ENCODE results near the gene MLANA.

The MLANA gene

DNA sequence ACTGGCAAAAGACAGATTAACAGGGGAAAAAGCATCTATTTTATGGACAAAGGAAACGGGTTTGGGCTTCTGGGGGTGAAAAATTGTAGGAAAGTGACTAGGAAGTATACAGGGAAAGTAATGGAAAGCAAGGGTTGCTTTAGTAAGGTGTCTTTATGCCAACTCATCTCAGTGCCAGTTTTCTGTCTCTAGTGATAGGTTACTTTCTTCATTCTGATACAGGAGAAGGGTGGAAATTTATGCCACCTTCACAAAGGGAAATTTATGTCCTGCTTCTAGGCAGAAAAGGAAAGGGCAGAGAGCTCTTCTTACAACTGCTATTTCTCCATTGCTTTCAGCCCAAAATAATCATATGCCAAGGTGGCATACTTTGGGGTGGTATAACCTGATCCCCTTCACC, 37.7 kb upstream of the MLANA start:
- Histone ChIP-seq H2AFZ (ENCODE audit: low read length, unreplicated experiment) (no peak overlapping the region), H3K36me3 (ENCODE audit: insufficient read depth, low read length) (no peaks in the 10 kb centered on the region), H3K79me2 (ENCODE audit: control insufficient read depth, insufficient read depth, low read length, unreplicated experiment) (no peaks in the 10 kb centered on the region), H3K27me3 (ENCODE audit: insufficient read depth, low read length) (peaks cover 36% of the 10 kb centered on the region), H3K4me1 (ENCODE audit: control insufficient read depth, insufficient read depth, low read length, unreplicated experiment) (peaks cover 11% of the 10 kb centered on the region), H3K27ac (ENCODE audit: low read depth, low read length) (no peak overlapping the region), H3K4me3 (ENCODE audit: low read depth, low read length) (no peak overlapping the region)

DNA sequence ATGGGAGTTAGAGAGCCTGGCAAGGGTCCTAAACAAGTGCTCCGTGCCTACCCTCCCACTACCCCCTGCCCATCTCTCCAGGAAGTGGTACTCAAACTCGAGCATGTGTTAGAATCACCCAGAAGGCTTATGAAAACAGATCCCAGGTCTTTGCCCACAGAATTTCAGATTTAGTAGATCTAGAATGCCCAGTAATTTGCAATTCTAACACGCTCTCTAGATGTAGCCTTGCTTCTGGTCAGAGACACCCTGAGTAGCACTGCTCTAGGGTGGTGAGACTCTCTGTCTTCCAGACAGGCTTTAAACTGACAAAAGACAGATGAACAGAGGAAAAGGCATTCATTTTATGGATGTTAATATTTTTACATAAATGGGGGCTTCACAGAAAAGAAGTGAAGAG, 37.1 kb upstream of the MLANA start:
- Histone ChIP-seq H3K27me3 (ENCODE audit: insufficient read depth, low read length) (peaks cover 36% of the 10 kb centered on the region), H2AFZ (ENCODE audit: low read length, unreplicated experiment) (no peak overlapping the region), H3K4me3 (ENCODE audit: low read depth, low read length) (no peak overlapping the region), H3K4me1 (ENCODE audit: control insufficient read depth, insufficient read depth, low read length, unreplicated experiment) (peaks cover 11% of the 10 kb centered on the region), H3K79me2 (ENCODE audit: control insufficient read depth, insufficient read depth, low read length, unreplicated experiment) (no peaks in the 10 kb centered on the region), H3K36me3 (ENCODE audit: insufficient read depth, low read length) (no peaks in the 10 kb centered on the region), H3K27ac (ENCODE audit: low read depth, low read length) (no peak overlapping the region)

DNA sequence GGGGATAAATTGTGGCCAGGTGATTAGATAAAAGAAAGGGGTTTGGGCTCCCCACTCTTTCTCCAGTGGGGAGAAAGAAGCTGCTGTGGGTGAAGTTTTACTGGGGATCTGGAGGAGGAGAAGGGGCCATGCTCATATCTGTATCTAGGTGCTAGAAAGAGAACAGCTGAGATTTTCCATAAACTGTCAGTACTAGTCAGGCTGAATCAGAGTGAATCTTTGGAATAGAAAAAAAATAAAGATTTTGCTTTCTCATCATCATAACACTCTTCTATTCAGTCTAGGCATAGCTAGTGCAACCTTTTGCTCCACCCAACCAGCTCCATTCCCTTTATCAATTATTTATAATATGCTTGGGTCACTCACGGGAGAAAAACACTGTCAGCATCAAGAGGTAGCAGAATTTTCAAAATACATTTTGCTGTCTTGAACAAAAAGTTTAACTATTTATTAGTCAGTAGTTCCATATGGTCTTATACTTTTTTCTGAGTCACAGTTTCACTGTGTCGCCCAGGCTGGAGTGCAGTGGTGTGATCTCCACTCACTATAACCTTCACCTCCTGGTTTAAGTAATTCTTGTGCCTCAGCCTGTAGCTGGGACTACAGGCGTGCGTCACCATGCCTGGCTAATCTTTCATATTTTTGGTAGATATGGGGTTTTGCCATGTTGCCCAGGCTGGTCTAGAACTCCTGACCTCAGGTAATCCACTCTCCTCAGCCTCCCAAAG, 36.5 kb upstream of the MLANA start:
- Histone ChIP-seq H3K36me3 (ENCODE audit: insufficient read depth, low read length) (no peaks in the 10 kb centered on the region), H2AFZ (ENCODE audit: low read length, unreplicated experiment) (no peak overlapping the region), H3K27me3 (ENCODE audit: insufficient read depth, low read length) (peaks cover 40% of the 10 kb centered on the region), H3K4me1 (ENCODE audit: control insufficient read depth, insufficient read depth, low read length, unreplicated experiment) (peaks cover 11% of the 10 kb centered on the region), H3K4me3 (ENCODE audit: low read depth, low read length) (no peak overlapping the region), H3K79me2 (ENCODE audit: control insufficient read depth, insufficient read depth, low read length, unreplicated experiment) (no peaks in the 10 kb centered on the region), H3K27ac (ENCODE audit: low read depth, low read length) (no peak overlapping the region)

DNA sequence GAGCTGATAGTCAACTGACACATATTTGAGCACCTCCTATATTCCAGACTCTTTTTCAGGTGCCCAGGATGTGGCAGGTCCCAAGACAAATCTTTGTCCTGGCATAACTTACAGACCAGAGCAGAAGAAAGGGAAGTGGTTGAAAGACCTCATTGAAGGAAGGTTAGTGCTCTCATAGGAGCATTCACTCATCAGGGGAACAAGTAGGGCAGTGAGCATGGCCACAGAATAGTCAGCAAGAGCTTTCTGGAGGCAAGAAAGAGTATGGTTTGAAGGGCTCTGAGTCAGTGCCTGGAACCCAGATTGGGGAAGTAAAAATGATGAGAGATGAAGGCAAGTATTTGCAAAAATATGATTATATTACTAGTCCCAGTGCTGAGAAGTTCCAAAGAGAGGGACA, 32.8 kb upstream of the MLANA start:
- H3K79me2 ChIP-seq (ENCODE audit: control insufficient read depth, insufficient read depth, low read length, unreplicated experiment) = no peaks in the 10 kb centered on the region
- H2AFZ ChIP-seq (ENCODE audit: low read length, unreplicated experiment) = no peak overlapping the region
- H3K27ac ChIP-seq (ENCODE audit: low read depth, low read length) = no peak overlapping the region
- no peaks in the 10 kb centered on the region for H3K4me1 ChIP-seq (ENCODE audit: control insufficient read depth, insufficient read depth, low read length, unreplicated experiment)
- peaks cover 44% of the 10 kb centered on the region for H3K27me3 ChIP-seq (ENCODE audit: insufficient read depth, low read length)
- no peak overlapping the region for H3K4me3 ChIP-seq (ENCODE audit: low read depth, low read length)
- H3K36me3 ChIP-seq (ENCODE audit: insufficient read depth, low read length) = no peaks in the 10 kb centered on the region

DNA sequence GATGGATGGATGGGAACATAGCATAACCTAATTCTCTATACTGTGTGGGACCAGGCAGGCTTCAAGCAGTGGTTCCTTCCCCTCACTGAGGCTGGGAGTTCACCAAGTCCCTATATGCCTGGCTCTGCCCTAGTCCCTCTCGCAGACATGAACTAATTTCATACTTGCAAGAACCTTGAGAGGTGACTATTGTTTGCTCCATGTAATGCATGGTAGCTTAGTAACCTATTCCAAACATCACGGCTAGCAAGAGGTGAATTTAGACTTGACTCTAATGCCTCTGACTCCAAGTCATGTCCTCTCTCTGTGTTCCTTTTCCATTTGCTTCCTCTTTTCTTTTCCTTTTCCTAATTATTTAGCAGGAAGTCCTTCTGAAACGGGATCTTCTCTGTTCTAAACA, 31.9 kb upstream of the MLANA start:
- H2AFZ ChIP-seq (ENCODE audit: low read length, unreplicated experiment) = no peak overlapping the region
- H3K27ac ChIP-seq (ENCODE audit: low read depth, low read length) = no peak overlapping the region
- no peaks in the 10 kb centered on the region for H3K4me1 ChIP-seq (ENCODE audit: control insufficient read depth, insufficient read depth, low read length, unreplicated experiment)
- no peaks in the 10 kb centered on the region for H3K79me2 ChIP-seq (ENCODE audit: control insufficient read depth, insufficient read depth, low read length, unreplicated experiment)
- H3K27me3 ChIP-seq (ENCODE audit: insufficient read depth, low read length) = peaks cover 35% of the 10 kb centered on the region
- H3K4me3 ChIP-seq (ENCODE audit: low read depth, low read length) = no peak overlapping the region
- H3K36me3 ChIP-seq (ENCODE audit: insufficient read depth, low read length) = no peaks in the 10 kb centered on the region

DNA sequence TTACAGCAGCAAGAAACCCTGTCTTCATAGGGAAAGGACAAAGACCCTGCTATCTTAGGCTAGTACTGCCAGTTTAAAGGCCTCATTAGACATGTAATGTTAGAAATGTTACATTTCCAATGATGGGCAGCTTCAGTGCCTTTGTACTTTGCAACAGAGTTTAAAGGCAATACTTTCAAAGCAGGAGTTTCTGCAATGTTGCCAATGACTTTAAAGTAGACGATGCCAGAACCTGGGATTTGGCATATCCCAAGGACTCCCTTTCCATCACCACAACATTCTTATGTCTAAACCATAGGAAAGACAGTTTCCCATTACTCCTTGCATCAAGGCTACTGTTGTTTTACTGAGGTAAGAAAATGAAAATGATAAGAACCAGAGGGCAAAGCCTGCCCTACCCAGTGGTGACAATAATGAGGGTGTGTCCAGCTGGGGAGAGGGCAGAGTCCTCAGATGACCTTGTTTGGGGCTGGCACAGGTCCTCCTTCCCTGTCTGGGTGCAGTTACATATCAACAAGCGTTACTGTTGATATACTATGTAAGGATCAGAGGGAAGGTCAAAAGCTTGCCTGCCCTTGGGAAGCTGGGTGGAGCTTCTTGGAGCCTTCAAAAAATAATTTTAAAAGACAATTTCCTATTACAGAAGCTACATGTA, 27.5 kb upstream of the MLANA start:
- H3K4me3 ChIP-seq (ENCODE audit: low read depth, low read length) = no peak overlapping the region
- no peaks in the 10 kb centered on the region for H3K4me1 ChIP-seq (ENCODE audit: control insufficient read depth, insufficient read depth, low read length, unreplicated experiment)
- peaks cover 7% of the 10 kb centered on the region for H3K27me3 ChIP-seq (ENCODE audit: insufficient read depth, low read length)
- H2AFZ ChIP-seq (ENCODE audit: low read length, unreplicated experiment) = no peak overlapping the region
- H3K36me3 ChIP-seq (ENCODE audit: insufficient read depth, low read length) = no peaks in the 10 kb centered on the region
- H3K79me2 ChIP-seq (ENCODE audit: control insufficient read depth, insufficient read depth, low read length, unreplicated experiment) = no peaks in the 10 kb centered on the region
- no peak overlapping the region for H3K27ac ChIP-seq (ENCODE audit: low read depth, low read length)

DNA sequence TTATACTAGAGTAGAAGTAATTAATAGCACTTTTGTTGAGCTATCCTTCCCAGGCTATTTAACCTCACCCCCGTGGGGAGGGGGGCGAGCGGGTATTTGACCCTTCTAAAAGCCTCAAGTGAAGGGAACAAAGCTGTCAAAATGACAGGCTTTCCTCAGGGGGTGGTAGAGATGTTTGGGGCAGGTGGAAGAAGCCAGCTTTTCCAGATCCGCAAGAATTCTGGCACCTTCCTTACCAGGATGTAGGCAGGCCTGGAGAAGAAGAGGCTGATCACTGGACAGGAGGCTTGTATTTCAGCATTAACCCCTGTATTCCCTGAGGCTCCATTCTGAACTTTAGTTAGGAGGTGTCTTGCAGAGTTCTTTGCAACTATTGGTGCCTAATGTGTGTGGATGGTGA, 26.2 kb upstream of the MLANA start:
- H3K4me3 ChIP-seq (ENCODE audit: low read depth, low read length) = no peak overlapping the region
- no peaks in the 10 kb centered on the region for H3K4me1 ChIP-seq (ENCODE audit: control insufficient read depth, insufficient read depth, low read length, unreplicated experiment)
- no peaks in the 10 kb centered on the region for H3K36me3 ChIP-seq (ENCODE audit: insufficient read depth, low read length)
- H3K27me3 ChIP-seq (ENCODE audit: insufficient read depth, low read length) = peaks cover 2% of the 10 kb centered on the region
- no peak overlapping the region for H3K27ac ChIP-seq (ENCODE audit: low read depth, low read length)
- H2AFZ ChIP-seq (ENCODE audit: low read length, unreplicated experiment) = no peak overlapping the region
- no peaks in the 10 kb centered on the region for H3K79me2 ChIP-seq (ENCODE audit: control insufficient read depth, insufficient read depth, low read length, unreplicated experiment)

DNA sequence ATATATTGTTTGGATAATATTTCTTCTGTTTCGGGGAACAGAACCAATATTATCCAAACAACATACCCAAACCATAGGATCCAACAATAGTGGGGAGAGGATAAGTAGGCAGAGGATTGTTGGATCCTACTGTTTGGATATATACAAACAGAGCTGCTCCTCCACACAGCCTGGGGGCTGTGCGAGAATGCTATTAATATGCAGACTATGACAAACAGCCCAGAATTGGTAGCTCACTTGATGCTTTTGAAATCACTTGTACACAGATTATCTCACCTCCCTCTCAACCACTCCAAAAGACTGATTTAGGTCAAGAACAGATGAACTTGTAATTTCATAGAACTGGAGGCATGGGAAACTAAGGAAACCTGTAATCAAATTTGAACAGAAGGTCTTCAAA, 24.4 kb upstream of the MLANA start:
- H3K4me3 ChIP-seq (ENCODE audit: low read depth, low read length) = no peak overlapping the region
- H2AFZ ChIP-seq (ENCODE audit: low read length, unreplicated experiment) = no peak overlapping the region
- no peaks in the 10 kb centered on the region for H3K27me3 ChIP-seq (ENCODE audit: insufficient read depth, low read length)
- no peak overlapping the region for H3K27ac ChIP-seq (ENCODE audit: low read depth, low read length)
- no peaks in the 10 kb centered on the region for H3K79me2 ChIP-seq (ENCODE audit: control insufficient read depth, insufficient read depth, low read length, unreplicated experiment)
- no peaks in the 10 kb centered on the region for H3K4me1 ChIP-seq (ENCODE audit: control insufficient read depth, insufficient read depth, low read length, unreplicated experiment)
- H3K36me3 ChIP-seq (ENCODE audit: insufficient read depth, low read length) = no peaks in the 10 kb centered on the region

DNA sequence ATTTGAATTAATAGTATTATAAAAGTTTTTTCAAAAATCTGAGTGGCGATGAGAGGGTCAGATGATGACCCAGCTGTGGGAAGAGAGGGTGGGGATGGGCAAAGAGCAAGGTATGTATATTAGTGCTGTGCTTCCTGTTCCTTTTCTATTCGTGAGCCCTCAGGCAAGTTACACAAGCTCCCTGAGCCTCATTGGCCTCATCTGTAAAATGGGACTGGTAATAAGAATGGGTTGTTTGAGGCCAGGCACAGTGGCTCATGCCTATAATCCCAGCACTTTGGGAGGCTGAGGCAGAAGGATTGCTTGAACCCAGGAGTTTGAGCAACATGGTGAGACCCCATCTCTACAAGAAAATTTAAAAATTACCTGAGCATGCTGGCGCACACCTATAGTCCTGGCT, 24.0 kb upstream of the MLANA start:
- H3K36me3 ChIP-seq (ENCODE audit: insufficient read depth, low read length) = no peaks in the 10 kb centered on the region
- H3K79me2 ChIP-seq (ENCODE audit: control insufficient read depth, insufficient read depth, low read length, unreplicated experiment) = no peaks in the 10 kb centered on the region
- H3K27me3 ChIP-seq (ENCODE audit: insufficient read depth, low read length) = no peaks in the 10 kb centered on the region
- no peaks in the 10 kb centered on the region for H3K4me1 ChIP-seq (ENCODE audit: control insufficient read depth, insufficient read depth, low read length, unreplicated experiment)
- H3K27ac ChIP-seq (ENCODE audit: low read depth, low read length) = no peak overlapping the region
- no peak overlapping the region for H2AFZ ChIP-seq (ENCODE audit: low read length, unreplicated experiment)
- H3K4me3 ChIP-seq (ENCODE audit: low read depth, low read length) = no peak overlapping the region

DNA sequence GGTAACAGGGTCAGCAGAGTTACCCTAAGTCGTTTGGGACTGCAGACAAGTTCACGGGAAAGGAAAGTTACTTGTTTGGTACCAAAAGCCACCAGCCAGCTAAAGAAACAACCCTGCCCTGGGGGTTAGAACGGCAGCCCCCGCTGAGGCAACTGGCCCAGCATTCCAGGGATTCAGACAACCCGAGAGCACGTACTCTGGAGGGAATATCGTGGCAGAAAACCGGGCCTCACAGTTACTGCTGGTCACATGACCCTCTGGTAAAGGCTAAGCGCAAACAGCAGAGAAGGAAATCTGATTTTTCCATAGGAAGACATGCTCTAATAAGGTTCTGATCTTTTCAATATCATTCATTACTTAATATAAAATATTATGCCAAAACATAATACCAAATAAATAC, 22.5 kb upstream of the MLANA start:
- Histone ChIP-seq H3K4me3 (ENCODE audit: low read depth, low read length) (no peak overlapping the region), H3K79me2 (ENCODE audit: control insufficient read depth, insufficient read depth, low read length, unreplicated experiment) (no peaks in the 10 kb centered on the region), H2AFZ (ENCODE audit: low read length, unreplicated experiment) (no peak overlapping the region), H3K4me1 (ENCODE audit: control insufficient read depth, insufficient read depth, low read length, unreplicated experiment) (no peaks in the 10 kb centered on the region), H3K27ac (ENCODE audit: low read depth, low read length) (no peak overlapping the region), H3K27me3 (ENCODE audit: insufficient read depth, low read length) (no peaks in the 10 kb centered on the region), H3K36me3 (ENCODE audit: insufficient read depth, low read length) (no peaks in the 10 kb centered on the region)

DNA sequence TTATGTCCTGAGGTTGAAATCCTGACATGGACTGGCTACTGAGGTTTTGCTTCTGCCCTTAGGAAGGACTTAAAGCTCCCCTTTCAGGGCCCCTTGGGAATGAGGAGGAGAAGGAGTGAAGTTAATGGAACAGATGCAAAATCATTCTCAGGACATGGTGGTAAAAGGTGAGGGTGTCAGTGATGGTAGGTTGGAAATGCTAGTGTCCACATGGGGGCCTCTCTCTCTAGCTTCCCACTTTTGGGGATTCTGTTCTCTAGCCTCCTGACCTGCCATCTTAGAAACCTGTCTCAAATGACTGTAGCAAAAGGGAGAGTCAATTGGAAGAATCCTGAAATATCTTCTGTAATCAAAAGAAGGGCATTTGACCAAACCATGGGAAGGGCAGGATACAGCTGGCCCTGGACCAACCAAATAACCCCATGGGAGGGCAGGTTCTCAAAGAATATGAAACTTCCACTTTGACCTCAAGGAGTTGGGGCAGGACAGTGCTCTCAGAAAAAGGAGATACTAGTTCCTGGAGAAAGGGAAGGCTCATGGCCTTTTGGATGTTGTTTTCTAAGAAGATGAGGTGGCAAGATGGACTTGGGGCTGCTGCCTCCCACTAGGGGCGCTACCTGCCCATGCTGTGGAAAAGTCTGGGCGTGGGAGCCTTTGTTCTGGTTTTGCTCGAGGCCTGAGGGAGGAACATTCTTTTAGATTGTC, 21.2 kb upstream of the MLANA start:
- H3K79me2 ChIP-seq (ENCODE audit: control insufficient read depth, insufficient read depth, low read length, unreplicated experiment) = no peaks in the 10 kb centered on the region
- H2AFZ ChIP-seq (ENCODE audit: low read length, unreplicated experiment) = no peak overlapping the region
- H3K27ac ChIP-seq (ENCODE audit: low read depth, low read length) = no peak overlapping the region
- H3K36me3 ChIP-seq (ENCODE audit: insufficient read depth, low read length) = no peaks in the 10 kb centered on the region
- no peaks in the 10 kb centered on the region for H3K4me1 ChIP-seq (ENCODE audit: control insufficient read depth, insufficient read depth, low read length, unreplicated experiment)
- no peak overlapping the region for H3K4me3 ChIP-seq (ENCODE audit: low read depth, low read length)
- no peaks in the 10 kb centered on the region for H3K27me3 ChIP-seq (ENCODE audit: insufficient read depth, low read length)
